H9 (cell line): ENCODE results near the gene EHD4. TPM values are rescaled to one million over a fixed set of nuclear protein-coding genes. Genes with fewer than 3 reads are reported as not detected.

Experiments used
- DNase-seq: peaks from one replicate; pipeline ENCODE4 v3.0.0-alpha.2; 2017
- H2AFZ ChIP-seq: one replicate; pipeline ENCODE4 v1.6.1; 2013; ENCODE audit warnings: mild to moderate bottlenecking, low read length, control low read depth, moderate library complexity
- H2AK5ac ChIP-seq: 2 replicates; pipeline ENCODE4 v1.6.1; 2013; ENCODE audit warnings: low read length, control low read depth, mixed read lengths; ENCODE audit not compliant: insufficient read length
- H2BK120ac ChIP-seq: one replicate; pipeline ENCODE4 v1.6.1; 2013; ENCODE audit warnings: low read depth, mild to moderate bottlenecking, low read length, control low read depth, inconsistent platforms; ENCODE audit not compliant: poor library complexity, severe bottlenecking
- H2BK12ac ChIP-seq: 2 replicates; pipeline ENCODE4 v1.6.1; 2013; ENCODE audit warnings: low read length, control low read depth, mixed read lengths, low read depth; ENCODE audit not compliant: insufficient read length
- H2BK15ac ChIP-seq: 2 replicates; pipeline ENCODE4 v1.6.1; 2013; ENCODE audit warnings: low read depth, low read length, control low read depth
- H2BK20ac ChIP-seq: one replicate; pipeline ENCODE4 v1.6.1; 2013; ENCODE audit warnings: low read depth, mild to moderate bottlenecking, low read length, control low read depth, inconsistent platforms; ENCODE audit not compliant: poor library complexity, severe bottlenecking
- H2BK5ac ChIP-seq: 2 replicates; pipeline ENCODE4 v1.6.1; 2013; ENCODE audit warnings: low read length, control low read depth, mixed read lengths; ENCODE audit not compliant: insufficient read length
- H3K14ac ChIP-seq: 2 replicates; pipeline ENCODE4 v1.6.1; 2013; ENCODE audit warnings: low read length, control low read depth; ENCODE audit not compliant: insufficient read depth
- H3K18ac ChIP-seq: 2 replicates; pipeline ENCODE4 v1.6.1; 2013; ENCODE audit warnings: low read depth, mild to moderate bottlenecking, mixed read lengths, low read length, control low read depth; ENCODE audit not compliant: insufficient read length
- H3K23ac ChIP-seq: 2 replicates; pipeline ENCODE4 v1.6.1; 2013; ENCODE audit warnings: low read length, control low read depth, mixed read lengths, low read depth; ENCODE audit not compliant: insufficient read length
- H3K23me2 ChIP-seq: 2 replicates; pipeline ENCODE4 v1.6.1; 2013; ENCODE audit warnings: low read depth, mild to moderate bottlenecking, mixed read lengths, low read length, control low read depth; ENCODE audit not compliant: insufficient read length, poor library complexity, severe bottlenecking
- H3K27ac ChIP-seq: 2 replicates; pipeline ENCODE4 v1.5.1; 2013; ENCODE audit warnings: low read length, control low read depth, mixed read lengths, low read depth; ENCODE audit not compliant: insufficient read length
- H3K27me3 ChIP-seq: 2 replicates; pipeline ENCODE4 v1.6.1; 2013; ENCODE audit warnings: low read length, control low read depth, inconsistent platforms; ENCODE audit not compliant: insufficient read depth
- H3K4ac ChIP-seq: 2 replicates; pipeline ENCODE4 v1.6.1; 2013; ENCODE audit warnings: low read depth, mild to moderate bottlenecking, control low read depth, inconsistent platforms, low read length, moderate library complexity
- H3K4me1 ChIP-seq: 2 replicates; pipeline ENCODE4 v1.6.1; 2013; ENCODE audit warnings: low read length, control low read depth, inconsistent platforms; ENCODE audit not compliant: insufficient read depth
- H3K4me2 ChIP-seq: 2 replicates; pipeline ENCODE4 v1.6.1; 2013; ENCODE audit warnings: low read length, control low read depth, mixed read lengths; ENCODE audit not compliant: insufficient read length, insufficient read depth
- H3K56ac ChIP-seq: 2 replicates; pipeline ENCODE4 v1.6.1; 2013; ENCODE audit warnings: low read depth, mild to moderate bottlenecking, mixed read lengths, low read length, control low read depth; ENCODE audit not compliant: insufficient read length
- H3K79me1 ChIP-seq: 2 replicates; pipeline ENCODE4 v1.6.1; 2013; ENCODE audit warnings: low read depth, mild to moderate bottlenecking, moderate library complexity, low read length, control low read depth, inconsistent platforms; ENCODE audit not compliant: insufficient read depth, poor library complexity, severe bottlenecking
- H3K79me2 ChIP-seq: 2 replicates; pipeline ENCODE4 v1.6.1; 2013; ENCODE audit warnings: low read length, control low read depth, inconsistent platforms; ENCODE audit not compliant: insufficient read depth
- H3K9ac ChIP-seq: 2 replicates; pipeline ENCODE4 v1.6.1; 2013; ENCODE audit warnings: low read length, control low read depth, mixed read lengths; ENCODE audit not compliant: insufficient read length; ENCODE audit errors: extremely low read depth
- H3K9me3 ChIP-seq: one replicate; pipeline ENCODE4 v1.6.1; 2013; ENCODE audit warnings: low read depth, low read length, inconsistent platforms; ENCODE audit not compliant: control insufficient read depth
- H3T11ph ChIP-seq: one replicate; pipeline ENCODE4 v1.6.1; 2013; ENCODE audit warnings: mild to moderate bottlenecking, low read length, control low read depth, inconsistent platforms
- H4K20me1 ChIP-seq: one replicate; pipeline ENCODE4 v1.6.1; 2013; ENCODE audit not compliant: control insufficient read depth, insufficient read length, insufficient read depth
- H4K5ac ChIP-seq: 2 replicates; pipeline ENCODE4 v1.6.1; 2013; ENCODE audit warnings: low read depth, mild to moderate bottlenecking, mixed read lengths, low read length, control low read depth; ENCODE audit not compliant: insufficient read length
- H4K8ac ChIP-seq: replicated peaks from 2 replicates; pipeline ENCODE4 v1.6.1; 2013; ENCODE audit warnings: low read length, control low read depth, mixed read lengths, low read depth; ENCODE audit not compliant: insufficient read length
- H4K91ac ChIP-seq: 2 replicates; pipeline ENCODE4 v1.6.1; 2013; ENCODE audit warnings: low read depth, mild to moderate bottlenecking, moderate library complexity, mixed read lengths, low read length, control low read depth; ENCODE audit not compliant: insufficient read length
- H3K27ac Mint-ChIP-seq, 3 experiments: 2 replicates in 2 of 3; 3 replicates in 1 of 3; pipeline ENCODE4 v1.8.0; 2020 to 2021; ENCODE audit warnings: mixed read lengths in 3 of 3, mild to moderate bottlenecking in 1 of 3, moderate library complexity in 1 of 3
- H3K27me3 Mint-ChIP-seq: 2 replicates; pipeline ENCODE4 v1.8.0; 2021; ENCODE audit warnings: low read depth, mild to moderate bottlenecking, moderate library complexity, mixed read lengths
- H3K36me3 Mint-ChIP-seq, 3 experiments: 2 replicates in 2 of 3; 3 replicates in 1 of 3; pipeline ENCODE4 v1.8.0; 2020 to 2021; ENCODE audit warnings: low read depth in 3 of 3, mixed read lengths in 3 of 3; ENCODE audit not compliant: insufficient read depth in 1 of 3
- H3K4me1 Mint-ChIP-seq, 2 experiments: 2 replicates each; pipeline ENCODE4 v1.8.0; 2020; ENCODE audit warnings: mixed read lengths in 2 of 2
- H3K4me3 Mint-ChIP-seq, 2 experiments: 2 replicates in 1 of 2; 3 replicates in 1 of 2; pipeline ENCODE4 v1.8.0; 2020 to 2021; ENCODE audit warnings: mild to moderate bottlenecking in 2 of 2, mixed read lengths in 2 of 2, moderate library complexity in 1 of 2
- H3K9me3 Mint-ChIP-seq, 2 experiments: 2 replicates in 1 of 2; 3 replicates in 1 of 2; pipeline ENCODE4 v1.8.0; 2020; ENCODE audit warnings: mild to moderate bottlenecking in 2 of 2, mixed read lengths in 2 of 2, moderate library complexity in 1 of 2
- WGBS: extraction: QIAGEN DNeasy Blood & Tissue Kit; methylation state at CpG from one replicate; pipeline ENCODE4 v1.1.7; 2013; ENCODE audit warnings: missing lambda C conversion rate, low lambda C conversion rate, mixed read lengths; ENCODE audit not compliant: insufficient read length; ENCODE audit errors: extremely low coverage; 5-methylcytosine and 5-hydroxymethylcytosine counted together
- total RNA-seq: library from RNA; stranded (reverse); gene quantifications from 2 replicates; pipeline ENCODE4 v1.2.1, GENCODE V29; 2021
- TF ChIP-seq, protein P1 (sequence below): fragments of 200-600 bp; sonication (generic); conservative IDR thresholded peaks from 3 replicates; pipeline ENCODE4 v1.8.0; 2021; ENCODE audit warnings: antibody characterized with exemption, mild to moderate bottlenecking

Gene EHD4
- total RNA-seq, 1 experiment from 2014 or later, result 22.9 TPM

DNA sequence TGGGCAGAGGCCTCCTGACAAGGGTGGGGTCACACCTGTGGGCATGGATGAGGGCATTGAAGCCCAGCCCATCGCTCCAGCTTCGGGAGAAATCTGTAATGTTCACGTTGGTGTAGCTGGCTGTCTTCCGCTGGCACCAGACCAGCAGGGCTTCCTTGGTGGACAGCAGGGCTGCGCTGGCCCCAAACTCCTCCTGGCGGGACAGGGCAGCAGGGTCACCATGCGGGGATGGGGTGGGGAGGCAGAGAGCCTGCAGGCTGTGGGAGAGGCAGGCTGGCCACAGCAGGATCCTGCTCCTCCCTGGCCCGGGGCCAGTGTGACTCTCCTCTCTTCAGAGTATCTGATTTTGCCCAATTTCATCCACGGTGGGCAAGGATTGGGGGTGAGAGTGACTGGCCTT lies 84.5 kb downstream of the EHD4 start:
- no peak overlapping the region for H2AFZ ChIP-seq
- no peak overlapping the region for H3K4ac ChIP-seq
- no peak overlapping the region for H3T11ph ChIP-seq
- no peaks in the 10 kb centered on the region for H3K79me1 ChIP-seq
- H2AK5ac ChIP-seq, result no peak overlapping the region
- H4K5ac ChIP-seq, result no peak overlapping the region
- no peak overlapping the region for H3K4me3 Mint-ChIP-seq
- DNase-seq, result no peak
- H3K27ac ChIP-seq, result no peak overlapping the region
- no peak overlapping the region for H2BK20ac ChIP-seq
- H3K18ac ChIP-seq, result no peak overlapping the region
- H3K4me2 ChIP-seq, result no peak overlapping the region
- H2BK15ac ChIP-seq, result no peak overlapping the region
- H3K14ac ChIP-seq, result no peak overlapping the region
- WGBS, result no CpG with 5 or more reads among the region's 9 CpGs
- no peak overlapping the region for H4K8ac ChIP-seq
- H2BK120ac ChIP-seq, result no peak overlapping the region
- no peaks in the 10 kb centered on the region for H3K23me2 ChIP-seq
- H3K56ac ChIP-seq, result no peak overlapping the region
- no peak overlapping the region for H3K23ac ChIP-seq
- H3K9me3 ChIP-seq, result no peaks in the 10 kb centered on the region
- H3K9me3 Mint-ChIP-seq, result no peaks in the 10 kb centered on the region
- H3K79me2 ChIP-seq, result no peaks in the 10 kb centered on the region
- H2BK12ac ChIP-seq, result no peak overlapping the region
- H4K91ac ChIP-seq, result no peak overlapping the region
- H4K20me1 ChIP-seq, result no peaks in the 10 kb centered on the region
- H3K36me3 Mint-ChIP-seq, result no peaks in the 10 kb centered on the region; a peak in 1 of 7 replicates
- H3K4me1 ChIP-seq, result no peaks in the 10 kb centered on the region
- H3K4me1 Mint-ChIP-seq, result peaks cover 11 to 14% of the 10 kb centered on the region in 2 experiments
- H3K27me3 ChIP-seq, result no peaks in the 10 kb centered on the region; the same call in 1 of the 2 replicates
- no peak overlapping the region for H3K27ac Mint-ChIP-seq
- TF ChIP-seq, protein P1, sequence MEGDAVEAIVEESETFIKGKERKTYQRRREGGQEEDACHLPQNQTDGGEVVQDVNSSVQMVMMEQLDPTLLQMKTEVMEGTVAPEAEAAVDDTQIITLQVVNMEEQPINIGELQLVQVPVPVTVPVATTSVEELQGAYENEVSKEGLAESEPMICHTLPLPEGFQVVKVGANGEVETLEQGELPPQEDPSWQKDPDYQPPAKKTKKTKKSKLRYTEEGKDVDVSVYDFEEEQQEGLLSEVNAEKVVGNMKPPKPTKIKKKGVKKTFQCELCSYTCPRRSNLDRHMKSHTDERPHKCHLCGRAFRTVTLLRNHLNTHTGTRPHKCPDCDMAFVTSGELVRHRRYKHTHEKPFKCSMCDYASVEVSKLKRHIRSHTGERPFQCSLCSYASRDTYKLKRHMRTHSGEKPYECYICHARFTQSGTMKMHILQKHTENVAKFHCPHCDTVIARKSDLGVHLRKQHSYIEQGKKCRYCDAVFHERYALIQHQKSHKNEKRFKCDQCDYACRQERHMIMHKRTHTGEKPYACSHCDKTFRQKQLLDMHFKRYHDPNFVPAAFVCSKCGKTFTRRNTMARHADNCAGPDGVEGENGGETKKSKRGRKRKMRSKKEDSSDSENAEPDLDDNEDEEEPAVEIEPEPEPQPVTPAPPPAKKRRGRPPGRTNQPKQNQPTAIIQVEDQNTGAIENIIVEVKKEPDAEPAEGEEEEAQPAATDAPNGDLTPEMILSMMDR, result no peak
- H2BK5ac ChIP-seq, result no peak overlapping the region
- peaks cover 18% of the 10 kb centered on the region for H3K27me3 Mint-ChIP-seq
- no peak overlapping the region for H3K9ac ChIP-seq
